ENCODE data around the gene JTB.

The JTB gene

GRCh38 chr1:153978274-153978909 is 918 bp upstream of the JTB start:
- no peak for DNase-seq

GRCh38 chr1:153976819-153977249 is 640 bp downstream of the JTB start:
- no peak for DNase-seq

GRCh38 chr1:153973525-153973924 is 3.9 kb downstream of the JTB start:
- DNase-seq = no peak

- DNase-seq = no peak
Observed at GRCh38 chr1:153973071-153973470, 4.4 kb downstream of the JTB start.

- DNase-seq = no peak
Observed at GRCh38 chr1:153970346-153970745, 7.1 kb downstream of the JTB start.

- DNase-seq = no peak
Observed at GRCh38 chr1:153968972-153969371, 8.5 kb downstream of the JTB start.

GRCh38 chr1:153968408-153968807 is 9.1 kb downstream of the JTB start:
- no peak for DNase-seq

GRCh38 chr1:153968000-153968363 is 9.5 kb downstream of the JTB start:
- no peak for DNase-seq

- peak; percentile 85 to 88 for DNase-seq
Observed at GRCh38 chr1:153967107-153967999, 10.1 kb downstream of the JTB start, which contains the start of gene CREB3L4. Gene CREB3L4, plus strand, starts transcription at chr1:153967902. Its CDS starts 624 bp downstream, at chr1:153968526.

- DNase-seq = no peak
Observed at GRCh38 chr1:153963850-153964331, 13.6 kb downstream of the JTB start.

- peak; percentile 98 to 99 for DNase-seq
Observed at GRCh38 chr1:153963030-153963849, 14.2 kb downstream of the JTB start, which contains the start of gene SLC39A1. Gene SLC39A1, minus strand, starts transcription at chr1:153963537. Its CDS starts 822 bp downstream, at chr1:153962715.

GRCh38 chr1:153962088-153963029 is 15.1 kb downstream of the JTB start:
- DNase-seq = no peak

- no peak for DNase-seq
Observed at GRCh38 chr1:153961421-153961820, 16.1 kb downstream of the JTB start.

GRCh38 chr1:153960206-153960605 is 17.3 kb downstream of the JTB start:
- DNase-seq = no peak

GRCh38 chr1:153959454-153959853 is 18.0 kb downstream of the JTB start:
- DNase-seq = no peak

GRCh38 chr1:153958961-153959260 is 18.6 kb downstream of the JTB start:
- no peak for DNase-seq

GRCh38 chr1:153958111-153958960 is 19.1 kb downstream of the JTB start, which contains the start of gene CRTC2:
Gene CRTC2, minus strand, starts transcription at chr1:153958612. Its CDS starts 115 bp downstream, at chr1:153958497.
- DNase-seq = peak; percentile 97 to 98

GRCh38 chr1:153957744-153958110 is 19.7 kb downstream of the JTB start:
- peak in 1 of 2 experiments; percentile 67 for DNase-seq

GRCh38 chr1:153956997-153957715 is 20.3 kb downstream of the JTB start:
- no peak for DNase-seq

GRCh38 chr1:153954826-153955225 is 22.6 kb downstream of the JTB start:
- DNase-seq = no peak
